ENCODE measurements around the gene ZNF490. TPM values are rescaled to one million over a fixed set of nuclear protein-coding genes. Genes with fewer than 3 reads are reported as not detected.

ZNF490 gene
- polyA plus RNA-seq, 2 of the 4 experiments (the other 2 are of a cell fraction) = 0.57 to 2.4 TPM

DNA sequence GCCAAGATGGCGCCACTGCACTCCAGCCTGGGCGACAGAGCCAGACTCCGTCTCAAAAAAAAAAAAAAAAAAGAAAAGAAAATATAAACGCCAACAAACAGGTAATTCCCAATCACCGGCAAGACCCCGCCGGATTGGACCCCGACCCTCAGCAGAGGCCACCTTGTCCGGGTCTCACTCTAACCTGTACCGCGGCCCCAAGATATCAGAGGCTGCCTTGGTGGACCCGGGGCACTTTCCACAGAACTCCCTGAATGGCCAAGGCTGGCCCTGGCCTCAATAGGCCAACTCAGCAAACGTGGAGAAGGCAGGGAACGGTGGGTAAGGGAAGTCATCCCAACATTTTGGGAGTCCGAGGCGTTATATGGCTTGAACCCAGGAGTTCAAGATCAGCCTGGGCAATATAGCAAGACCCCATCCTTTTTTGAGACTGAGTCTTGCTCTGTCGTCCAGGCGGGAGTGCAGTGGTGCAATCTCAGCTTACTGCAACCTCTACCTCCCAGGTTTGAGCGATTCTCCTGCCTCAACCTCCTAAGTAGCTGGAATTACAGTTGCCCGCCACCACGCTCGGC is 28.1 kb upstream of the ZNF490 start:
- Histone ChIP-seq H3K4me2 (no peak overlapping the region), H3K4me1 (no peaks in the 10 kb centered on the region), H3K27ac (no peak overlapping the region), H3K9me3 (peaks cover 29% of the 10 kb centered on the region; the same call in 2 of the 3 replicates), H3K4me3 (no peak overlapping the region)
- no peak for DNase-seq (ENCODE audit: low read depth in 1 of 2, low spot score in 1 of 2)
- 74% methylated on average over 22 of the region's 22 CpGs for WGBS (ENCODE audit: missing lambda C conversion rate)
- ChIA-PET CTCF (interaction anchor here (0.6 kb wide), 1 partner anchor 268 kb away, joined by 4 read pairs; no protein-coding TSS in a partner anchor), POLR2A (no interaction called here)
- FAIRE-seq = no peak
- ATAC-seq = no peak
- no peak for TF ChIP-seq CBX8 (IDR thresholded peaks at IDR 0.05)
- TF ChIP-seq EHF (CRISPR knock-in tag; IDR thresholded peaks at IDR 0.05) = no peak
- no peak for TF ChIP-seq PHF8 (IDR thresholded peaks at IDR 0.05; ENCODE audit: borderline replicate concordance, low read depth)
- TF ChIP-seq HOXB5 (CRISPR knock-in tag; IDR thresholded peaks at IDR 0.05) = no peak
- TF ChIP-seq JUN (IDR thresholded peaks at IDR 0.05) = no peak
- TF ChIP-seq, protein P1, sequence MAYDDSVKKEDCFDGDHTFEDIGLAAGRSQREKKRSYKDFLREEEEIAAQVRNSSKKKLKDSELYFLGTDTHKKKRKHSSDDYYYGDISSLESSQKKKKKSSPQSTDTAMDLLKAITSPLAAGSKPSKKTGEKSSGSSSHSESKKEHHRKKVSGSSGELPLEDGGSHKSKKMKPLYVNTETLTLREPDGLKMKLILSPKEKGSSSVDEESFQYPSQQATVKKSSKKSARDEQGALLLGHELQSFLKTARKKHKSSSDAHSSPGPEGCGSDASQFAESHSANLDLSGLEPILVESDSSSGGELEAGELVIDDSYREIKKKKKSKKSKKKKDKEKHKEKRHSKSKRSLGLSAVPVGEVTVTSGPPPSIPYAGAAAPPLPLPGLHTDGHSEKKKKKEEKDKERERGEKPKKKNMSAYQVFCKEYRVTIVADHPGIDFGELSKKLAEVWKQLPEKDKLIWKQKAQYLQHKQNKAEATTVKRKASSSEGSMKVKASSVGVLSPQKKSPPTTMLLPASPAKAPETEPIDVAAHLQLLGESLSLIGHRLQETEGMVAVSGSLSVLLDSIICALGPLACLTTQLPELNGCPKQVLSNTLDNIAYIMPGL (CRISPR knock-in tag; IDR thresholded peaks at IDR 0.05; ENCODE audit: borderline replicate concordance) = no peak
- TF ChIP-seq JUNB (IDR thresholded peaks at IDR 0.05) = no peak
- TF ChIP-seq TFCP2L1 (CRISPR knock-in tag; IDR thresholded peaks at IDR 0.05) = no peak
- TF ChIP-seq RNF2 (IDR thresholded peaks at IDR 0.05; ENCODE audit: borderline replicate concordance, low read depth) = no peak

DNA sequence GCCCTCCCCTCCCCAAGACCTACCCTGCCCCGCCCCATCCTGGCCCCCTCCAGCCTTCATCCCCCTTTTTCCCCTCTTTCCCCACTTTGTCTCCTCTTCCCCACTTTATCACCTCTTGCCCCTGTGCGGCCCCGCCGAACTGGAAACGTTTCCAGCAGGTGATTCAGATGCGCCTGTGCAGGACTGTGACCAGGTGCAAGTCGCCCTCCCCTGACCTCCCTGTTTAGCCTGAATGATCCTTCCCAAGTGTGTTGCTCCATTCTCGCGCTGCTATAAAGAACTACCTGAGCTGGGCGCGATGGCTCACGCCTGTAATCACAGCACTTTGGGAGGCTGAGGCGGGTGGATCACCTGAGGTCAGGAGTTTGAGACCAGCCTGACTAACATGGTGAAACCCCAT is 26.0 kb upstream of the ZNF490 start:
- peaks cover 48% of the 10 kb centered on the region for H3K9me3 ChIP-seq
- TF ChIP-seq, protein P2, sequence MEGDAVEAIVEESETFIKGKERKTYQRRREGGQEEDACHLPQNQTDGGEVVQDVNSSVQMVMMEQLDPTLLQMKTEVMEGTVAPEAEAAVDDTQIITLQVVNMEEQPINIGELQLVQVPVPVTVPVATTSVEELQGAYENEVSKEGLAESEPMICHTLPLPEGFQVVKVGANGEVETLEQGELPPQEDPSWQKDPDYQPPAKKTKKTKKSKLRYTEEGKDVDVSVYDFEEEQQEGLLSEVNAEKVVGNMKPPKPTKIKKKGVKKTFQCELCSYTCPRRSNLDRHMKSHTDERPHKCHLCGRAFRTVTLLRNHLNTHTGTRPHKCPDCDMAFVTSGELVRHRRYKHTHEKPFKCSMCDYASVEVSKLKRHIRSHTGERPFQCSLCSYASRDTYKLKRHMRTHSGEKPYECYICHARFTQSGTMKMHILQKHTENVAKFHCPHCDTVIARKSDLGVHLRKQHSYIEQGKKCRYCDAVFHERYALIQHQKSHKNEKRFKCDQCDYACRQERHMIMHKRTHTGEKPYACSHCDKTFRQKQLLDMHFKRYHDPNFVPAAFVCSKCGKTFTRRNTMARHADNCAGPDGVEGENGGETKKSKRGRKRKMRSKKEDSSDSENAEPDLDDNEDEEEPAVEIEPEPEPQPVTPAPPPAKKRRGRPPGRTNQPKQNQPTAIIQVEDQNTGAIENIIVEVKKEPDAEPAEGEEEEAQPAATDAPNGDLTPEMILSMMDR (IDR thresholded peaks at IDR 0.05) = no peak
- no peak for TF ChIP-seq MYC (IDR thresholded peaks at IDR 0.05; ENCODE audit: borderline replicate concordance, low read length)
- TF ChIP-seq KDM5A (IDR thresholded peaks at IDR 0.05) = no peak
- TF ChIP-seq, protein P3, sequence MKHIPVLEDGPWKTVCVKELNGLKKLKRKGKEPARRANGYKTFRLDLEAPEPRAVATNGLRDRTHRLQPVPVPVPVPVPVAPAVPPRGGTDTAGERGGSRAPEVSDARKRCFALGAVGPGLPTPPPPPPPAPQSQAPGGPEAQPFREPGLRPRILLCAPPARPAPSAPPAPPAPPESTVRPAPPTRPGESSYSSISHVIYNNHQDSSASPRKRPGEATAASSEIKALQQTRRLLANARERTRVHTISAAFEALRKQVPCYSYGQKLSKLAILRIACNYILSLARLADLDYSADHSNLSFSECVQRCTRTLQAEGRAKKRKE (CRISPR knock-in tag; IDR thresholded peaks at IDR 0.05; ENCODE audit: low read depth) = no peak
- no peak for TF ChIP-seq KDM1A (IDR thresholded peaks at IDR 0.05; ENCODE audit: low read depth)
- no peak for TF ChIP-seq RNF2 (IDR thresholded peaks at IDR 0.05; ENCODE audit: borderline replicate concordance, low read depth)
- no peak for TF ChIP-seq ESRRA (IDR thresholded peaks at IDR 0.05; ENCODE audit: borderline replicate concordance, low read length)
- no peak for TF ChIP-seq CEBPB (IDR thresholded peaks at IDR 0.05)
- DNase-seq (ENCODE audit: low read depth in 1 of 2, low spot score in 1 of 2) = no peak
- no peak for ATAC-seq
- ChIA-PET POLR2A (no interaction called here), CTCF (no interaction called here)
- no peak overlapping the region for H3K4me2 ChIP-seq
- no peaks in the 10 kb centered on the region for H3K4me1 ChIP-seq
- WGBS (ENCODE audit: missing lambda C conversion rate) = 80% methylated on average over 13 of the region's 13 CpGs
- FAIRE-seq = no peak
- H3K4me3 ChIP-seq = no peak overlapping the region
- no peak overlapping the region for H3K27ac ChIP-seq

DNA sequence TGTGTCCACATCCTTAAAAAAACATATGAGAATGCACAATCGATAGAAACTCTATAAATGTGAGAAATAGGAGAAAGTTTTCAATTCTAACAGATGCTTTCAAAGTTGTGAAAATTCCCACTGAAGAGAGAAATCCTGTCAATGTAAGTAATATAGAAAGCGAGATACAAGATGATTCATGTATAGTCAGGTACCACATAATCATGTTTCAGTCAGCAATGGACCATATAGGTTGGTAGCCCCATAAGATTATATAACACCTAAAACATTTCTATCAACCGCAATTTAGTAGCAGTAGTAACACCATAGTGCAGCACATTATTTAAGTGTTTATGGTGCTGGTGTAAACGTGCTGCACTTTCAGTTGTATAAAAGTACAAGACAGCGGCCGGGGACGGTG is 18.6 kb upstream of the ZNF490 start:
- no peak overlapping the region for H3K4me2 ChIP-seq
- DNase-seq (ENCODE audit: low read depth in 1 of 2, low spot score in 1 of 2) = no peak
- ChIA-PET CTCF (no interaction called here), POLR2A (interaction anchor here (0.7 kb wide), 1 partner anchor 854 kb away, joined by 6 read pairs; no protein-coding TSS in a partner anchor)
- no peak for TF ChIP-seq ZNF302 (CRISPR knock-in tag; IDR thresholded peaks at IDR 0.05)
- TF ChIP-seq HOXA7 (CRISPR knock-in tag; IDR thresholded peaks at IDR 0.05) = no peak
- TF ChIP-seq, protein P4, sequence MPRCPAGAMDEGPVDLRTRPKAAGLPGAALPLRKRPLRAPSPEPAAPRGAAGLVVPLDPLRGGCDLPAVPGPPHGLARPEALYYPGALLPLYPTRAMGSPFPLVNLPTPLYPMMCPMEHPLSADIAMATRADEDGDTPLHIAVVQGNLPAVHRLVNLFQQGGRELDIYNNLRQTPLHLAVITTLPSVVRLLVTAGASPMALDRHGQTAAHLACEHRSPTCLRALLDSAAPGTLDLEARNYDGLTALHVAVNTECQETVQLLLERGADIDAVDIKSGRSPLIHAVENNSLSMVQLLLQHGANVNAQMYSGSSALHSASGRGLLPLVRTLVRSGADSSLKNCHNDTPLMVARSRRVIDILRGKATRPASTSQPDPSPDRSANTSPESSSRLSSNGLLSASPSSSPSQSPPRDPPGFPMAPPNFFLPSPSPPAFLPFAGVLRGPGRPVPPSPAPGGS (IDR thresholded peaks at IDR 0.05) = no peak
- no peak for TF ChIP-seq EP300 (IDR thresholded peaks at IDR 0.05)
- no peak for TF ChIP-seq CEBPB (IDR thresholded peaks at IDR 0.05)
- no peak for TF ChIP-seq PHF8 (IDR thresholded peaks at IDR 0.05; ENCODE audit: borderline replicate concordance, low read depth)
- no peak for TF ChIP-seq CBX8 (IDR thresholded peaks at IDR 0.05)
- TF ChIP-seq, protein P5, sequence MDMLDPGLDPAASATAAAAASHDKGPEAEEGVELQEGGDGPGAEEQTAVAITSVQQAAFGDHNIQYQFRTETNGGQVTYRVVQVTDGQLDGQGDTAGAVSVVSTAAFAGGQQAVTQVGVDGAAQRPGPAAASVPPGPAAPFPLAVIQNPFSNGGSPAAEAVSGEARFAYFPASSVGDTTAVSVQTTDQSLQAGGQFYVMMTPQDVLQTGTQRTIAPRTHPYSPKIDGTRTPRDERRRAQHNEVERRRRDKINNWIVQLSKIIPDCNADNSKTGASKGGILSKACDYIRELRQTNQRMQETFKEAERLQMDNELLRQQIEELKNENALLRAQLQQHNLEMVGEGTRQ (IDR thresholded peaks at IDR 0.05) = no peak
- TF ChIP-seq, protein P6, sequence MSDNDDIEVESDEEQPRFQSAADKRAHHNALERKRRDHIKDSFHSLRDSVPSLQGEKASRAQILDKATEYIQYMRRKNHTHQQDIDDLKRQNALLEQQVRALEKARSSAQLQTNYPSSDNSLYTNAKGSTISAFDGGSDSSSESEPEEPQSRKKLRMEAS (IDR thresholded peaks at IDR 0.05) = no peak
- no peak for TF ChIP-seq JUNB (IDR thresholded peaks at IDR 0.05)
- no peak for TF ChIP-seq GATA3 (IDR thresholded peaks at IDR 0.05; ENCODE audit: borderline replicate concordance)
- TF ChIP-seq NFE2L2 (conservative IDR thresholded peaks at IDR 0.05; ENCODE audit: low read length) = no peak
- no peak for TF ChIP-seq HOXB13 (CRISPR knock-in tag; IDR thresholded peaks at IDR 0.05; ENCODE audit: low read depth)
- TF ChIP-seq, protein P3 (CRISPR knock-in tag; IDR thresholded peaks at IDR 0.05; ENCODE audit: low read depth) = no peak
- no peak for TF ChIP-seq RNF2 (IDR thresholded peaks at IDR 0.05; ENCODE audit: borderline replicate concordance, low read depth)
- TF ChIP-seq FOSL2 (IDR thresholded peaks at IDR 0.05) = no peak
- no peak for TF ChIP-seq FOSL2 (CRISPR knock-in tag; IDR thresholded peaks at IDR 0.05)
- no peak overlapping the region for H3K27ac ChIP-seq
- 93% methylated on average over 7 of the region's 7 CpGs for WGBS (ENCODE audit: missing lambda C conversion rate)
- FAIRE-seq = no peak
- peaks cover 96% of the 10 kb centered on the region for H3K9me3 ChIP-seq
- H3K4me1 ChIP-seq = no peaks in the 10 kb centered on the region
- H3K4me3 ChIP-seq = no peak overlapping the region
- ATAC-seq = no peak
